HepG2 (cell line): Measurements from ENCODE around the gene ZNF615. TPM values are rescaled to one million over a fixed set of nuclear protein-coding genes. Genes with fewer than 3 reads are reported as not detected.
A peak's percentile ranks its signal among the peaks of the same experiment; 100 is the strongest.

Experiments used
- ATAC-seq: fragments of 200-7000 bp; cut with Tn5 transposase; 3 replicates; pipeline ENCODE4 v1.9.1; 2020; ENCODE audit warnings: mild to moderate bottlenecking, moderate library complexity
- BruUV-seq: library from RNA; stranded (reverse); fragments of 400-500 nt; replicated peaks from 2 replicates; lab custom pipeline; 2021; lab: Mats Ljungman, UMichigan
- CTCF ChIA-PET: fragments of 300-600 bp; formaldehyde crosslinking; extraction: SDS; loops from one replicate; lab custom pipeline; 2021; ENCODE audit warnings: low total read pairs, inconsistent platforms, low intra/inter-chr PET ratio; lab: Yijun Ruan, JAX
- POLR2A ChIA-PET: fragments of 350-600 bp; sonication (Branson Sonifier 250); formaldehyde crosslinking; loops from one replicate; lab custom pipeline; 2020; ENCODE audit warnings: antibody characterized with exemption, inconsistent platforms; lab: Yijun Ruan, JAX
- DNase-seq: peaks from one replicate; pipeline ENCODE4 v3.0.0-alpha.2; 2015; ENCODE audit warnings: low spot score
- FAIRE-seq: peaks from 3 replicates; lab custom pipeline; 2011; peaks lifted over from hg19 to GRCh38; lab: Jason Lieb, UNC
- H2AFZ ChIP-seq: one replicate; pipeline ENCODE4 v1.6.1; 2011; ENCODE audit warnings: low read length, inconsistent platforms
- H3K27ac ChIP-seq: fragments of 300-600 bp; 3 replicates; pipeline ENCODE4 v1.8.0; 2011; ENCODE audit warnings: mixed run types, mild to moderate bottlenecking, mixed read lengths, low read length, inconsistent platforms; ENCODE audit not compliant: insufficient read depth; ENCODE audit errors: extremely low read length
- H3K27me3 ChIP-seq, 2 experiments: fragments of 200-600 bp in 1 of 2; 2 replicates in 1 of 2; 3 replicates in 1 of 2; pipeline versions ENCODE4 v1.6.0 to v1.8.0; 2011; ENCODE audit warnings: low read length in 2 of 2, mild to moderate bottlenecking in 2 of 2, moderate library complexity in 2 of 2, inconsistent platforms in 1 of 2; ENCODE audit not compliant: insufficient read depth in 2 of 2, control insufficient read depth in 1 of 2
- H3K36me3 ChIP-seq, 2 experiments: fragments of 200-600 bp in 1 of 2; replicated peaks in 1 of 2; 2 replicates in 1 of 2; 3 replicates in 1 of 2; pipeline versions ENCODE4 v1.5.1 to v1.8.0; 2011; ENCODE audit warnings: low read length in 2 of 2, inconsistent platforms in 1 of 2; ENCODE audit not compliant: insufficient read depth in 2 of 2, control insufficient read depth in 1 of 2
- H3K4me1 ChIP-seq: 2 replicates; pipeline ENCODE4 v1.5.1; 2012; ENCODE audit warnings: low read length, inconsistent platforms; ENCODE audit not compliant: insufficient read depth
- H3K4me2 ChIP-seq: 2 replicates; pipeline ENCODE4 v1.6.0; 2011; ENCODE audit warnings: low read depth, low read length, inconsistent platforms
- H3K4me3 ChIP-seq, 3 experiments: fragments of 200-600 bp in 1 of 3; sonication (generic), shearing (Covaris generic) in 1 of 3; replicated peaks in 1 of 3; 2 replicates each; pipeline ENCODE4 v1.5.1; 2011 to 2016; ENCODE audit warnings: low read length in 3 of 3, inconsistent platforms in 2 of 3, low read depth in 2 of 3, mild to moderate bottlenecking in 2 of 3, control low read depth in 1 of 3, mixed read lengths in 1 of 3; ENCODE audit not compliant: insufficient read depth in 1 of 3
- H3K79me2 ChIP-seq: one replicate; pipeline ENCODE4 v1.6.1; 2011; ENCODE audit warnings: low read length, inconsistent platforms; ENCODE audit not compliant: insufficient read depth
- H3K9ac ChIP-seq: 2 replicates; pipeline ENCODE4 v1.6.0; 2011; ENCODE audit warnings: mild to moderate bottlenecking, low read depth, low read length, inconsistent platforms; ENCODE audit not compliant: insufficient read depth
- H3K9me3 ChIP-seq: 2 replicates; pipeline ENCODE4 v1.5.1; 2012; ENCODE audit warnings: mild to moderate bottlenecking, low read length
- H4K20me1 ChIP-seq: 2 replicates; pipeline ENCODE4 v1.6.0; 2011; ENCODE audit warnings: inconsistent platforms, mild to moderate bottlenecking, low read length, moderate library complexity; ENCODE audit not compliant: insufficient read depth
- KLF6 ChIP-seq: IDR thresholded peaks from 2 replicates; pipeline ENCODE4 v1.8.0; 2016; ENCODE audit warnings: missing biosample characterization, missing genetic modification reagents
- RBFOX2 ChIP-seq: fragments of 200-400 bp; formaldehyde crosslinking; IDR thresholded peaks from 2 replicates; pipeline ENCODE4 v1.6.1; 2017; ENCODE audit warnings: low read depth, mild to moderate bottlenecking, low read length
- WGBS: methylation state at CpG from one replicate; pipeline ENCODE4 v1.1.6; 2017; ENCODE audit warnings: low lambda C conversion rate; 5-methylcytosine and 5-hydroxymethylcytosine counted together
- in situ Hi-C: cut with HindIII; loops from 2 replicates; pipeline ENCODE4 v1.10.0; 2017; ENCODE audit warnings: low pct_unique_long_range_greater_than_20kb; ENCODE audit not compliant: extremely low pct_ligation_motif_present
- intact Hi-C: fragments of 100-400 bp; cut with micrococcal nuclease; formaldehyde crosslinking; loops from one replicate; pipeline ENCODE4 v1.10.0; 2022; ENCODE audit not compliant: unreplicated experiment
- polyA plus RNA-seq, 8 experiments: library from polyadenylated mRNA; depleted of rRNA in 3 of 8; stranded (reverse) in 7 of 8; unstranded in 1 of 8; fragments of >200 nt; fragmentation: Illumina TruSeq in 4 of 8; extraction: Trizol in 4 of 8; gene quantifications; 2 replicates each; pipeline versions ENCODE4 v1.2.1 to v1.2.3, GENCODE V29; 2011 to 2016; ENCODE audit warnings: low read depth in 4 of 8, missing spikeins in 1 of 8, mixed read lengths in 1 of 8; ENCODE audit not compliant: insufficient read depth in 1 of 8
- total RNA-seq, 5 experiments: library from RNA; depleted of rRNA; stranded (reverse); fragments of >200 nt; fragmentation: Illumina TruSeq; extraction: Trizol; gene quantifications; 2 replicates each; pipeline ENCODE4 v1.2.3, GENCODE V29; 2016; ENCODE audit warnings: low read depth in 1 of 5
- TF ChIP-seq, protein P1 (sequence below): sonication (generic); formaldehyde crosslinking; IDR thresholded peaks from 2 replicates; pipeline ENCODE4 v1.4.0; 2020; ENCODE audit warnings: missing genetic modification reagents

Gene ZNF615
- total and polyA plus RNA-seq, 2 of the 13 experiments (the other 11 are each of a cell fraction or from before 2014, with no cell fraction given) = 5.2 to 7.8 TPM

DNA sequence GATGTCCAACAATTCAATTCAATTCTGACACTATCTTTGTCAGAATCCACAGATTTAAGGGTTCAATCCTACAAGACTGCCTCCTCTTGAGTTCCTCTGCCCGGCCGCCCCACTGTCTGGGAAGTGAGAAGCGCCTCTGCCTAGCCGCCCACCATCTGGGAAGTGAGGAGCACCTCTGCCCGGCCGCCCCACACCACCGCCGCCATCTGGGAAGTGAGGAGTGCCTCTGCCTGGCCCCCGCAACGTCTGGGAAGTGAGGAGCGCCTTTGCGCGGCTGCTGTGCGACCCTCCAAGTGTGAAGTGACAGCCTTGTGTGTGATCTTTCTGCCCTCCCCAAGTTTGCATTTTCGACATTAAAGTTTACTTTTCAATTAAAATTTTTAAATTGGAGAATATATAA, 14.2 kb upstream of the ZNF615 start:
- peaks cover 30 to 71% of the 10 kb centered on the region in 2 experiments for H3K36me3 ChIP-seq
- in situ Hi-C loops = no loop called here

DNA sequence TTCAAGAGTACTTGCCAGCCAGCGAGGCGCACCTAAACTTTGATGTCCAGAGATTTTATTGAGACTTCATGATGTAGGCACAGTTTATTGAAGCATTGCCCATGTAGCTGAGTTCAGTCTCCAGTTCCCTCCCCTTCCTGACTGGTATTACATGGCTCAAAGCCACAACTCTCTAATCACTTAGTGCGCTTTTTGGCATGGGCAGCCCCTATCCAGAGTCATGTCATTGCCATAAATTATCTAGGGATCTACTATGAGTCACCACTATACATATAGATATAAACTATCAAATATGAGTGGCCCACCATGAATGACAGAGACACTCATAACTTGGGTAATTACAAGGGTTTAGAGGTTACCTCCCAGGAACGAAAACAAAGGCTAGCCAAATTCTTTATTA, 12.5 kb upstream of the ZNF615 start:
- in situ Hi-C loops (no loop called here), intact Hi-C loops (no loop called here)
- H3K9me3 ChIP-seq = peaks cover 12% of the 10 kb centered on the region; the same call in 1 of the 2 replicates
- H3K27me3 ChIP-seq = no peaks in the 10 kb centered on the region
- ATAC-seq (no peak), FAIRE-seq (no peak), DNase-seq (no peak)
- H3K79me2 ChIP-seq = peaks cover 45% of the 10 kb centered on the region
- H2AFZ ChIP-seq = no peak overlapping the region
- H4K20me1 ChIP-seq = no peaks in the 10 kb centered on the region
- ChIA-PET CTCF (no interaction called here), POLR2A (interaction anchor here (0.9 kb wide), 1 partner anchor 13 kb away, joined by 3 read pairs; the partner anchor contains the start of gene ZNF615)
- 94% methylated on average over 4 of the region's 4 CpGs for WGBS
- H3K27ac ChIP-seq = no peak overlapping the region
- BruUV-seq = no TSS peak
- H3K4me1 ChIP-seq = peaks cover 43% of the 10 kb centered on the region
- H3K9ac ChIP-seq = no peak overlapping the region
- H3K4me3 ChIP-seq = no peak overlapping the region
- TF ChIP-seq, protein P1, sequence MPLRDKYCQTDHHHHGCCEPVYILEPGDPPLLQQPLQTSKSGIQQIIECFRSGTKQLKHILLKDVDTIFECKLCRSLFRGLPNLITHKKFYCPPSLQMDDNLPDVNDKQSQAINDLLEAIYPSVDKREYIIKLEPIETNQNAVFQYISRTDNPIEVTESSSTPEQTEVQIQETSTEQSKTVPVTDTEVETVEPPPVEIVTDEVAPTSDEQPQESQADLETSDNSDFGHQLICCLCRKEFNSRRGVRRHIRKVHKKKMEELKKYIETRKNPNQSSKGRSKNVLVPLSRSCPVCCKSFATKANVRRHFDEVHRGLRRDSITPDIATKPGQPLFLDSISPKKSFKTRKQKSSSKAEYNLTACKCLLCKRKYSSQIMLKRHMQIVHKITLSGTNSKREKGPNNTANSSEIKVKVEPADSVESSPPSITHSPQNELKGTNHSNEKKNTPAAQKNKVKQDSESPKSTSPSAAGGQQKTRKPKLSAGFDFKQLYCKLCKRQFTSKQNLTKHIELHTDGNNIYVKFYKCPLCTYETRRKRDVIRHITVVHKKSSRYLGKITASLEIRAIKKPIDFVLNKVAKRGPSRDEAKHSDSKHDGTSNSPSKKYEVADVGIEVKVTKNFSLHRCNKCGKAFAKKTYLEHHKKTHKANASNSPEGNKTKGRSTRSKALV (CRISPR knock-in tag) = no peak
- 0 out of 2 replicates have a peak, but pooled peaks have one; percentile 17 for TF ChIP-seq RBFOX2
- no peak overlapping the region for H3K4me2 ChIP-seq
- H3K36me3 ChIP-seq = peaks cover 36 to 84% of the 10 kb centered on the region in 2 experiments

More for the DNA sequence above, 14.2 kb upstream of the ZNF615 start:
- no peak for FAIRE-seq
- Histone ChIP-seq H3K9me3 (peaks cover 12% of the 10 kb centered on the region; the same call in 1 of the 2 replicates), H3K4me3 (no peak overlapping the region), H3K9ac (no peak overlapping the region), H3K27ac (no peak overlapping the region), H3K27me3 (no peaks in the 10 kb centered on the region), H3K4me1 (peaks cover 60% of the 10 kb centered on the region), H3K4me2 (no peak overlapping the region), H2AFZ (no peak overlapping the region), H3K79me2 (peaks cover 56% of the 10 kb centered on the region), H4K20me1 (no peaks in the 10 kb centered on the region; the same call in 1 of the 2 replicates)
- ChIA-PET POLR2A (no interaction called here), CTCF (no interaction called here)
- WGBS = 98% methylated on average over 15 of the region's 15 CpGs
- ATAC-seq = no peak
- no TSS peak for BruUV-seq
- intact Hi-C loops = no loop called here
- no peak for DNase-seq
- no peak for TF ChIP-seq KLF6 (CRISPR knock-in tag)
- TF ChIP-seq RBFOX2 = 0 out of 2 replicates have a peak, but pooled peaks have one; percentile 27
